MM.1S (cell line): Measurements from ENCODE around the gene BCL3.

ENCODE experiments used
- DNase-seq: peaks from one replicate; pipeline ENCODE4 v3.0.0-alpha.2; 2015
- H2AFZ ChIP-seq: fragments of 300-600 bp; sonication (generic); 2 replicates; pipeline ENCODE4 v1.6.0; 2016; ENCODE audit warnings: antibody characterized with exemption, low read length
- H3F3A ChIP-seq: fragments of 300-600 bp; sonication (generic); 2 replicates; pipeline ENCODE4 v1.6.1; 2016; ENCODE audit warnings: mild to moderate bottlenecking, antibody characterized with exemption, low read length, moderate library complexity, mixed read lengths; ENCODE audit not compliant: insufficient read depth
- H3K27ac ChIP-seq: fragments of 300-600 bp; sonication (generic); 2 replicates; pipeline ENCODE4 v1.5.1; 2016; ENCODE audit warnings: mild to moderate bottlenecking, low read length
- H3K27me3 ChIP-seq: fragments of 300-600 bp; sonication (generic); replicated peaks from 2 replicates; pipeline ENCODE4 v1.6.0; 2016; ENCODE audit warnings: low read length; ENCODE audit not compliant: insufficient read depth
- H3K36me3 ChIP-seq: fragments of 300-600 bp; sonication (generic); replicated peaks from 2 replicates; pipeline ENCODE4 v1.6.1; 2016; ENCODE audit warnings: mild to moderate bottlenecking, low read length, mixed read lengths; ENCODE audit not compliant: insufficient read depth
- H3K4me1 ChIP-seq: fragments of 300-600 bp; sonication (generic); 2 replicates; pipeline ENCODE4 v1.6.1; 2016; ENCODE audit warnings: low read length, mixed read lengths
- H3K4me2 ChIP-seq: fragments of 300-600 bp; sonication (generic); 2 replicates; pipeline ENCODE4 v1.6.0; 2016; ENCODE audit warnings: low read depth, low read length
- H3K4me3 ChIP-seq: fragments of 300-600 bp; sonication (generic); 2 replicates; pipeline ENCODE4 v1.5.1; 2016; ENCODE audit warnings: low read length, mixed read lengths
- H3K79me2 ChIP-seq: fragments of 300-600 bp; sonication (generic); 2 replicates; pipeline ENCODE4 v1.6.1; 2016; ENCODE audit warnings: mixed run types, low read length, mixed read lengths
- H3K9ac ChIP-seq: fragments of 300-600 bp; sonication (generic); 2 replicates; pipeline ENCODE4 v1.6.1; 2016; ENCODE audit warnings: low read length, mixed read lengths
- H3K9me2 ChIP-seq: fragments of 300-600 bp; sonication (generic); replicated peaks from 2 replicates; pipeline ENCODE4 v1.6.1; 2016; ENCODE audit warnings: mild to moderate bottlenecking, low read length, mixed read lengths; ENCODE audit not compliant: insufficient read depth
- H3K9me3 ChIP-seq: fragments of 300-600 bp; sonication (generic); replicated peaks from 2 replicates; pipeline ENCODE4 v1.6.1; 2016; ENCODE audit warnings: mild to moderate bottlenecking, low read length, mixed read lengths; ENCODE audit not compliant: insufficient read depth
- H4K20me1 ChIP-seq: fragments of 300-600 bp; sonication (generic); 2 replicates; pipeline ENCODE4 v1.6.1; 2016; ENCODE audit warnings: mild to moderate bottlenecking, low read length, moderate library complexity, mixed read lengths; ENCODE audit not compliant: insufficient read depth
- EZH2 ChIP-seq: fragments of 300-600 bp; sonication (generic); optimal IDR thresholded peaks from 2 replicates; pipeline ENCODE3; 2017; ENCODE audit warnings: low read depth, mild to moderate bottlenecking, antibody characterized with exemption, low read length, mixed read lengths
- EZH2phosphoT487 ChIP-seq: fragments of 300-600 bp; sonication (generic); IDR thresholded peaks from 2 replicates; pipeline ENCODE4 v1.6.1; 2018; ENCODE audit warnings: antibody characterized with exemption, low read length
- TF ChIP-seq, protein P1 (sequence below): fragments of 300-600 bp; sonication (generic); IDR thresholded peaks from 2 replicates; pipeline ENCODE4 v1.5.1; 2016; ENCODE audit warnings: antibody characterized with exemption, low read length, mixed read lengths

Gene BCL3, protein sequence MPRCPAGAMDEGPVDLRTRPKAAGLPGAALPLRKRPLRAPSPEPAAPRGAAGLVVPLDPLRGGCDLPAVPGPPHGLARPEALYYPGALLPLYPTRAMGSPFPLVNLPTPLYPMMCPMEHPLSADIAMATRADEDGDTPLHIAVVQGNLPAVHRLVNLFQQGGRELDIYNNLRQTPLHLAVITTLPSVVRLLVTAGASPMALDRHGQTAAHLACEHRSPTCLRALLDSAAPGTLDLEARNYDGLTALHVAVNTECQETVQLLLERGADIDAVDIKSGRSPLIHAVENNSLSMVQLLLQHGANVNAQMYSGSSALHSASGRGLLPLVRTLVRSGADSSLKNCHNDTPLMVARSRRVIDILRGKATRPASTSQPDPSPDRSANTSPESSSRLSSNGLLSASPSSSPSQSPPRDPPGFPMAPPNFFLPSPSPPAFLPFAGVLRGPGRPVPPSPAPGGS

DNA sequence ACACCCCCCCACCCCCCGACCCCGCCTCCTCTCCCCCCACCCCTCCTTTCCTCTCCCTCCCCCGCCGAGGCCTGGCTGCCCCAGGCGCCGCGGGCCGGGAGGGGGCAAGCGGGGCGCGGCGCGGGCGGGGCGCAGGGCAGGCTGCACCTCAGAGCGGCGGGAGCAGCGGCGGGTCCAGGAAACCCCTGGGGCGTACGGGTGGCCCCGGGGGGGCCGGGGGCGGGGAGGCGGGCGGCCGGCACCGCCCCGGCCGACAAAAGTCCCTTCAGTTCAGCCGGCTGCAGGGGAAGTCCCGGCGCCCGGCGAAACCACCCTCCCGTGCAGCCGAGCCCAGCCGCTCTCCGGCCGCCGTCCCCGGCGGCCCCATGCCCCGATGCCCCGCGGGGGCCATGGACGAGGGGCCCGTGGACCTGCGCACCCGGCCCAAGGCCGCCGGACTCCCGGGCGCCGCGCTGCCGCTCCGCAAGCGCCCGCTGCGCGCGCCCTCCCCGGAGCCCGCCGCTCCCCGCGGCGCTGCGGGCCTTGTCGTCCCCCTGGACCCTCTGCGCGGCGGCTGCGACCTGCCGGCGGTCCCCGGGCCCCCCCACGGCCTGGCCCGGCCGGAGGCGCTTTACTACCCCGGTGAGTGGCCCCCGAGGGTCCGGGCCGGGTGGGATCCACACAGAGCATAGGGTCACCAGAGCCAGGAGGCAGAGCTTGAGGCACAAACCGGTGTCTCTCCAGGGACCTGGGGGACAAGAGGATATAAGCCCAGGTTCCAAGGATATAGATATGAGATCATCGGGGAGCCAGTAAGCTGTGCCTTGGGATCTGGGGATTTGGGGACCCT is at the start of gene BCL3:
Gene BCL3, plus strand, starts transcription at position 283 of the 829 bp plus-strand sequence. Its CDS starts 83 bp downstream, at position 366.
- Histone ChIP-seq H3K9ac (peak within 1 kb of the TSS; percentile 86), H3K79me2 (peaks cover 28% of the 10 kb centered on the region), H2AFZ (peak within 1 kb of the TSS; percentile 93), H4K20me1 (no peaks in the 10 kb centered on the region), H3K4me3 (peak within 1 kb of the TSS; percentile 80), H3K27ac (peak within 1 kb of the TSS; percentile 97), H3F3A (peaks cover 21% of the 10 kb centered on the region), H3K9me3 (no peaks in the 10 kb centered on the region), H3K4me1 (peaks cover 41% of the 10 kb centered on the region), H3K4me2 (peak within 1 kb of the TSS; percentile 100), H3K27me3 (0 out of 2 replicates have a peak, but pooled peaks cover 11% of the 10 kb centered on the region), H3K9me2 (no peaks in the 10 kb centered on the region), H3K36me3 (no peaks in the 10 kb centered on the region)
- TF ChIP-seq, protein P1, sequence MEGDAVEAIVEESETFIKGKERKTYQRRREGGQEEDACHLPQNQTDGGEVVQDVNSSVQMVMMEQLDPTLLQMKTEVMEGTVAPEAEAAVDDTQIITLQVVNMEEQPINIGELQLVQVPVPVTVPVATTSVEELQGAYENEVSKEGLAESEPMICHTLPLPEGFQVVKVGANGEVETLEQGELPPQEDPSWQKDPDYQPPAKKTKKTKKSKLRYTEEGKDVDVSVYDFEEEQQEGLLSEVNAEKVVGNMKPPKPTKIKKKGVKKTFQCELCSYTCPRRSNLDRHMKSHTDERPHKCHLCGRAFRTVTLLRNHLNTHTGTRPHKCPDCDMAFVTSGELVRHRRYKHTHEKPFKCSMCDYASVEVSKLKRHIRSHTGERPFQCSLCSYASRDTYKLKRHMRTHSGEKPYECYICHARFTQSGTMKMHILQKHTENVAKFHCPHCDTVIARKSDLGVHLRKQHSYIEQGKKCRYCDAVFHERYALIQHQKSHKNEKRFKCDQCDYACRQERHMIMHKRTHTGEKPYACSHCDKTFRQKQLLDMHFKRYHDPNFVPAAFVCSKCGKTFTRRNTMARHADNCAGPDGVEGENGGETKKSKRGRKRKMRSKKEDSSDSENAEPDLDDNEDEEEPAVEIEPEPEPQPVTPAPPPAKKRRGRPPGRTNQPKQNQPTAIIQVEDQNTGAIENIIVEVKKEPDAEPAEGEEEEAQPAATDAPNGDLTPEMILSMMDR: no peak
- TF ChIP-seq EZH2 (no peak), EZH2phosphoT487 (no peak)
- DNase-seq: peak; percentile 86

DNA sequence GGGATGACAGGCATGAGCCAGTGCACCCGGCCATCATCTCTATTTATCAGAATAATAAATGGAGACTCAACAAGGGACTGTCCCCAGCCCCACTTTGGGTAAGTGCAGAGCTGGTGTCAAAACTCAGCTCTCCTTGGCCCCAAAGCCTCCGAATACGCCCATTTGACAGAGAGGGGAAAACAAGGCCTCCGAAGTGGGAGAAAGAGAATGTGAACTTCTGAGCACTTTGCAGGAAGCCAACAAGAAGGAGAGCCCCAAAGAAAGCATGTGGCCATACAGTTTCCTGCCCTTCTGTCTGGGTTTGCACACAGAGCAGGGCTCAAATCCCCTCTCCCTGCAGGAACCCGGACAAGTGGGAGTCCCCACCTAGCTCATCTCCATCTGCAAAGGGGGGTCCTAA is 48.0 kb upstream of the BCL3 start:
- no peaks in the 10 kb centered on the region for H3K27me3 ChIP-seq
- TF ChIP-seq EZH2 (no peak), EZH2phosphoT487 (no peak)
- TF ChIP-seq, protein P1: no peak
- no peak overlapping the region for H3K9ac ChIP-seq
- 0 out of 2 replicates have a peak, but pooled peaks cover 3% of the 10 kb centered on the region for H3K4me1 ChIP-seq
- H4K20me1 ChIP-seq: no peaks in the 10 kb centered on the region
- H3F3A ChIP-seq: no peaks in the 10 kb centered on the region
- H3K4me3 ChIP-seq: no peak overlapping the region
- H3K9me2 ChIP-seq: no peaks in the 10 kb centered on the region
- H3K4me2 ChIP-seq: no peak overlapping the region
- no peaks in the 10 kb centered on the region for H3K36me3 ChIP-seq
- no peak overlapping the region for H3K27ac ChIP-seq
- DNase-seq: no peak
- H3K9me3 ChIP-seq: no peaks in the 10 kb centered on the region
- H3K79me2 ChIP-seq: 0 out of 2 replicates have a peak, but pooled peaks cover 7% of the 10 kb centered on the region
- H2AFZ ChIP-seq: no peak overlapping the region

DNA sequence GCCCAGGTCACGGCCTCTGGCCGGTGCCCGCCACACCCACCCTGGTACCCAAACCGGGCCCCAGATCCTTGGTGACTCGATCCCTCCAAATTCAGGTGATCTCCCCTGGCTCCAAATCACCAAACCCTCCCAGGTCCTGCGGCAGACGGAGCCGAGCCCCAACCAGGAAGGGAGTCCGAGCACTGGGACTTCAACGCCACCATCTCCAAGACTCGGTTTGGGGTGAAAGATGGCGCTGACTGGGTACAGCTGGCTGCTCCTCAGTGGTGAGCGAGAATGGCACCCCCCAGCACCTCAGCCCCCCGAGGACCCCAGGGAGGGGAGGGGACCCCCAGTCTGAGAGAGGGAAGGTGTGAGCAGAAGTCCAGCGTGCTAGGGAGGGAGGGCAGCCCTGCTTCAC is 47.3 kb upstream of the BCL3 start:
- Histone ChIP-seq H4K20me1 (no peaks in the 10 kb centered on the region), H3K4me3 (no peak overlapping the region), H3F3A (no peaks in the 10 kb centered on the region), H3K79me2 (0 out of 2 replicates have a peak, but pooled peaks cover 7% of the 10 kb centered on the region), H3K9me3 (no peaks in the 10 kb centered on the region), H3K27ac (no peak overlapping the region), H3K4me2 (peak overlapping the region; percentile 40; the same call in 1 of the 2 replicates), H3K4me1 (0 out of 2 replicates have a peak, but pooled peaks cover 3% of the 10 kb centered on the region), H3K36me3 (no peaks in the 10 kb centered on the region), H3K9me2 (no peaks in the 10 kb centered on the region), H3K27me3 (no peaks in the 10 kb centered on the region), H2AFZ (no peak overlapping the region), H3K9ac (no peak overlapping the region; the same call in 1 of the 2 replicates)
- DNase-seq: no peak
- no peak for TF ChIP-seq EZH2
- TF ChIP-seq, protein P1: no peak
- TF ChIP-seq EZH2phosphoT487: no peak
